ENCODE data around the gene C16orf87.
"Not testable (repeated sequence)": the region's sequence is repeated elsewhere in the genome, so short reads cannot be mapped to it uniquely, and the experiment has no call there.

The C16orf87 gene, protein sequence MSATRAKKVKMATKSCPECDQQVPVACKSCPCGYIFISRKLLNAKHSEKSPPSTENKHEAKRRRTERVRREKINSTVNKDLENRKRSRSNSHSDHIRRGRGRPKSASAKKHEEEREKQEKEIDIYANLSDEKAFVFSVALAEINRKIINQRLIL

DNA sequence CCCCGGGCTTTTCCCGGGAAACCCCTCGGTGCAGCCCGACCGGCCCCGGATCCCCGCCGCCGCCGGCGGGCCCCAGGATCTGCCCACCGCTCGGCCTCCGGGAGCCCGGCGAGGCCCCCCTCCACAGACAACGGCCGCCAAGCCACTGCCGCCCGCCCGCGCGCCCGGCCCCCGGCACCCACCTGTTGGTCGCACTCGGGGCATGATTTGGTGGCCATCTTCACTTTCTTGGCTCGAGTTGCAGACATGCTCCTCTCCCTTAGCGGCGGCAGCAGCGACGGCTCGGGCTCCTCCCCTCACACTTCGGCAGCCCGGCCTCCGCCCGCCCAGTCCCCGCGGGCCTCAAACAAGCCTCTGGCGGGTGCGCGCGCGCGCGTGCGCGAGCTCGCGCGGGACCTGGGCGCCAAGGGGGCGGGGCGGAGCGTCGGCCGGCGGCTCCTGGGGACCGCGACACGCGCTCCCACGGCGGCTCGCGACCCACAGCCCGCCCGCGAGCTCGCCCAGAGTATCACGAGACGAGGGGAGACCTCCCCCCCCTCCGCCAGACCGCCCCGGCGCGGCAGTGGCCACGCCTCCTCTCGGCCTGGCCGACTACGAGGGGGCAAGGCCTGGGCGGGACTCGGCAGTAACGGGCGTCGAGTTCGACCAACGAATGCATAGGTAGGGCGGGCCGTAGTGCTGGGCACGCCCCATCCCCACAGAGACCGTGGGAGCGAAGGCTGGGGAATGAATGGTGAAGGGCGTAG, at the start of gene C16orf87:
C16orf87 (minus strand) TSS at position 279 of the 746 bp plus-strand sequence; CDS start at position 248, 31 bp downstream.
- H3K4me3 ChIP-seq = peak within 1 kb of the TSS; percentile 92 to 100 (median 98)
- peak within 1 kb of the TSS; percentile 58 to 91 (median 80) for H3K4me2 ChIP-seq
- H4K20me1 ChIP-seq = peaks cover 0 to 26% (median 6%) of the 10 kb centered on the region in 11 experiments; a peak in 10 of 22 replicates
- H3K36me3 ChIP-seq = no peaks in the 10 kb centered on the region
- H3K9me3 ChIP-seq (replicated peaks in 1 of 11) = peaks cover 0 to 6% (median 0%) of the 10 kb centered on the region in 11 experiments; a peak in 2 of 22 replicates
- no peak for TF ChIP-seq Cebpa-rat (IDR thresholded peaks at IDR 0.05)
- H3K27me3 ChIP-seq = no peaks in the 10 kb centered on the region
- H3K4me1 ChIP-seq = peaks cover 19 to 38% (median 31%) of the 10 kb centered on the region in 10 experiments
- H3K9ac ChIP-seq = peak within 1 kb of the TSS; percentile 93 to 99 (median 97)
- H3K27ac ChIP-seq = peak within 1 kb of the TSS; percentile 88 to 97 (median 96)

DNA sequence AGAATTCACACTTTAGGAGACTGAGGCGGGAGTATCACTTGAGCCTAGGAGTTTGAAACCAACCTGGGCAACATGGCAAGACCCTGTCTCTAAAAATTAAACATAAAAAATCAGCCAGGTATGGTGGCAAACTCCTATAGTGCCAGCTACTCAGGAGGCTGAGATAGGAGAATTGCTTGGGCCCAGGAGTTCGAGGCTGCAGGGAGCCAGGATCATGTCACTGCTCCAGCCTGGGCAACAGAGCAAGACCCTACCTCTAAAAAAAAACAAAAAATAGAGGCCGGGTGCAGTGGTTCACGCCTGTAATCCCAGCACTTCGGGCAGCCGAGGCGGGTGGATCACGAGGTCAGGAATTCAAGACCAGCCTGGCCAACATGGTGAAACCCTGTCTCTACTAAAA, 44.3 kb upstream of the C16orf87 start:
- Histone ChIP-seq H4K20me1 (no peaks in the 10 kb centered on the region), H3K9me3 (replicated peaks in 1 of 11) (no peaks in the 10 kb centered on the region), H3K36me3 (no peaks in the 10 kb centered on the region), H3K4me2 (no peak overlapping the region), H3K9ac (no peak overlapping the region), H3K4me3 (no peak overlapping the region), H3K4me1 (peaks cover 0 to 29% (median 14%) of the 10 kb centered on the region in 10 experiments; a peak in 18 of 20 replicates), H3K27ac (no peak overlapping the region), H3K27me3 (no peaks in the 10 kb centered on the region)
- TF ChIP-seq Cebpa-rat (IDR thresholded peaks at IDR 0.05) = no peak

GRCh38 chr16:46873201-46873600, 42.2 kb upstream of the C16orf87 start:
- no peaks in the 10 kb centered on the region for H3K27me3 ChIP-seq
- H4K20me1 ChIP-seq = no peaks in the 10 kb centered on the region
- no peak overlapping the region for H3K9ac ChIP-seq
- no peak overlapping the region for H3K4me3 ChIP-seq
- peaks cover 0 to 16% (median 10%) of the 10 kb centered on the region in 10 experiments; a peak in 18 of 20 replicates for H3K4me1 ChIP-seq
- no peak for TF ChIP-seq Cebpa-rat (IDR thresholded peaks at IDR 0.05)
- no peak overlapping the region for H3K27ac ChIP-seq
- H3K36me3 ChIP-seq = no peaks in the 10 kb centered on the region
- H3K4me2 ChIP-seq = no peak overlapping the region
- H3K9me3 ChIP-seq (replicated peaks in 1 of 11) = peaks cover 0 to 7% (median 4%) of the 10 kb centered on the region in 11 experiments; a peak in 12 of 22 replicates

GRCh38 chr16:46871597-46871996, 40.6 kb upstream of the C16orf87 start:
- Histone ChIP-seq H3K9me3 (replicated peaks in 1 of 11) (peaks cover 0 to 14% (median 9%) of the 10 kb centered on the region in 11 experiments; a peak in 13 of 22 replicates), H3K9ac (no peak overlapping the region), H4K20me1 (no peaks in the 10 kb centered on the region), H3K4me3 (no peak overlapping the region), H3K4me1 (peaks cover 0 to 9% (median 2%) of the 10 kb centered on the region in 10 experiments; a peak in 9 of 20 replicates), H3K36me3 (no peaks in the 10 kb centered on the region), H3K27me3 (no peaks in the 10 kb centered on the region), H3K27ac (no peak overlapping the region), H3K4me2 (no peak overlapping the region; a peak in 1 of 22 replicates)
- TF ChIP-seq Cebpa-rat (IDR thresholded peaks at IDR 0.05) = no peak

DNA sequence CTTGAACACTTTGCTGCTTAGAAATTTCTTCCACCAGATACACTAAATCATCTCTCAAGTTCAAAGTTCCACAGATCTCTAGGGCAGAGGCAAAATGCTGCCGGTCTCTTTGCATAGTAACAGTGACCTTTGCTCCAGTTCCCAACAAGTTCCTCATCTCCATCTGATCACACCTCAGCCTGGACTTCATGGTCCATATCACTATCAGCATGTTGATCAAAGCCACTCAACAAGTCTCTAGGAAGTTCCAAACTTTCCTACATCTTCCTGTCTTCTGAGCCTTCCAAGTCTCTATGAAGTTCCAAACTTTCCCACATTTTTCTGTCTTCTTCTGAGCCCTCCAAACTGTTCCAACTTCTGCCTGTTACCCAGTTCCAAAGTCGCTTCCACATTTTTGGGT, 37.9 kb upstream of the C16orf87 start:
- not testable (repeated sequence) for H3K9ac ChIP-seq, H3K4me3 ChIP-seq, H3K36me3 ChIP-seq, H3K4me2 ChIP-seq, H3K27ac ChIP-seq, H4K20me1 ChIP-seq, H3K27me3 ChIP-seq
- Histone ChIP-seq H3K9me3 (replicated peaks in 1 of 11) (peaks cover 0 to 14% (median 9%) of the 10 kb centered on the region in 11 experiments; a peak in 13 of 22 replicates), H3K4me1 (peaks cover 5 to 24% (median 14%) of the 10 kb centered on the region in 10 experiments; a peak in 15 of 20 replicates)

DNA sequence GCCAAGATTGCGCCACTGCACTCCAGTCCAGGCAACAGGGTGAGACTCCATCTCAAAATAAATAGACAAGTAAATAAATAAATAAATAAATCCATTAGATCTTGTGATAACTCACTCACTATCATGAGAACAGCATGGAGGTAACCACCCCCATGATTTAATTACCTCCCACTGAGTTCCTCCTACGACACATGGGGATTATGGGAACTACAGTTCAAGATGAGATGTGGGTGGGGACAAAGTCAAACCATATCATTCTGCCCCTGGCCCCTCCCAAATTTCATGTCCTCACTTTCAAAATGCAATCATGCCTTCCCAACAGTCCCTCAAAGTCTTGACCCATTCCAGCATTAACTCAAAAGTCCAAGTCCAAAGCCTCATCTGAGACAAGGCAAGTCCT, 36.5 kb upstream of the C16orf87 start:
- Histone ChIP-seq H3K9me3 (replicated peaks in 1 of 11) (peaks cover 0 to 14% (median 9%) of the 10 kb centered on the region in 11 experiments; a peak in 13 of 22 replicates), H3K4me1 (peaks cover 5 to 25% (median 14%) of the 10 kb centered on the region in 10 experiments; a peak in 15 of 20 replicates)
- H3K36me3 ChIP-seq, H3K9ac ChIP-seq, H3K27me3 ChIP-seq, H3K4me2 ChIP-seq, H4K20me1 ChIP-seq, H3K4me3 ChIP-seq, H3K27ac ChIP-seq: not testable (repeated sequence)

DNA sequence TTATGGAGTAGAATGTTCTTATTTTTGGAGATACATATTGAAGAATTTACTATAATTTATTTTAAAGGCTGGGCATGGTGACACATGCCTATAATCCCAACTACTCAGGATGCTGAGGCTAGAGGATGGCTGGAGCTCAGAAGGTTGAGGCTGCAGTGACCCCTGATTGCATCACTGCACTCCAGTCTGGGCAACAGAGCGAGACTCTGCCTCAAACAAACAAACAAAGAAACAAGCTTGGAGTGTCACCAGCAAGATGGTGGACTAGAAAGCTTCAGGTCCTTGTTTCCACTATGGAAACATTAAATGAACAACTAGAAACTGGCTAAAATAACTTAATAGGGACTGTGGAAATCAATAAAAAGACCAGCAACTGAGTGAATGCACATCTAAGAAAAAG, 35.3 kb upstream of the C16orf87 start:
- no peak overlapping the region for H3K4me3 ChIP-seq

GRCh38 chr16:46862555-46863447, 31.8 kb upstream of the C16orf87 start:
- Histone ChIP-seq H3K36me3 (no peaks in the 10 kb centered on the region), H3K9me3 (replicated peaks in 1 of 11) (peaks cover 0 to 6% (median 2%) of the 10 kb centered on the region in 11 experiments; a peak in 6 of 22 replicates), H3K27ac (no peak overlapping the region), H3K4me1 (peaks cover 0 to 36% (median 12%) of the 10 kb centered on the region in 10 experiments; a peak in 13 of 20 replicates), H3K27me3 (no peaks in the 10 kb centered on the region), H3K9ac (no peak overlapping the region), H4K20me1 (no peaks in the 10 kb centered on the region), H3K4me3 (no peak overlapping the region), H3K4me2 (no peak overlapping the region)
- TF ChIP-seq Cebpa-rat (IDR thresholded peaks at IDR 0.05) = no peak

More for the DNA sequence above, 35.3 kb upstream of the C16orf87 start:
- Histone ChIP-seq H3K9me3 (replicated peaks in 1 of 11) (peaks cover 0 to 14% (median 9%) of the 10 kb centered on the region in 11 experiments; a peak in 13 of 22 replicates), H3K4me1 (peaks cover 5 to 25% (median 13%) of the 10 kb centered on the region in 10 experiments; a peak in 15 of 20 replicates), H3K4me2 (peak overlapping the region in 2 of 11 experiments; percentile 6 to 25; a peak in 1 of 22 replicates), H3K36me3 (no peaks in the 10 kb centered on the region), H3K27ac (no peak overlapping the region), H3K9ac (no peak overlapping the region), H4K20me1 (no peaks in the 10 kb centered on the region), H3K27me3 (no peaks in the 10 kb centered on the region)
- 0 out of 22 replicates have a peak, but pooled peaks of 1 of the 11 experiments have one; percentile 13 for TF ChIP-seq Cebpa-rat (IDR thresholded peaks at IDR 0.05)
